SK-N-SH (cell line): Measurements from ENCODE around the gene LMF1. TPM values are rescaled to one million over a fixed set of nuclear protein-coding genes. Genes with fewer than 3 reads are reported as not detected.

Source experiments
- CTCF ChIA-PET: fragments of 300-600, 350-600 bp; formaldehyde crosslinking; extraction: SDS; loops from one replicate; lab custom pipeline; 2021; lab: Yijun Ruan, JAX
- POLR2A ChIA-PET: fragments of 350-600 bp; sonication (Branson Sonifier 250); formaldehyde crosslinking; extraction: SDS; loops from one replicate; lab custom pipeline; 2020; ENCODE audit warnings: antibody characterized with exemption, inconsistent platforms; lab: Yijun Ruan, JAX
- DNase-seq: peaks from one replicate; pipeline ENCODE4 v3.0.0; 2012
- H2AFZ ChIP-seq: fragments of 200-600 bp; sonication (generic); 2 replicates; pipeline ENCODE4 v1.8.1; 2016; ENCODE audit warnings: antibody characterized with exemption, mild to moderate bottlenecking, low read depth
- H3F3A ChIP-seq: fragments of 200-600 bp; sonication (generic); replicated peaks from 2 replicates; pipeline ENCODE3; 2016; ENCODE audit warnings: antibody characterized with exemption, mild to moderate bottlenecking; ENCODE audit not compliant: insufficient read depth
- H3K27ac ChIP-seq, 2 experiments: fragments of 200-500 bp in 1 of 2; fragments of 200-600 bp in 1 of 2; sonication (Bioruptor generic) in 1 of 2; sonication (generic), shearing (Covaris generic) in 1 of 2; 2 replicates each; pipeline versions ENCODE4 v1.5.1 to v1.6.1; 2014 to 2016; ENCODE audit warnings: low read depth in 2 of 2, inconsistent platforms in 1 of 2, low read length in 1 of 2, mild to moderate bottlenecking in 1 of 2, mixed read lengths in 1 of 2
- H3K27me3 ChIP-seq: fragments of 200-600 bp; sonication (generic), shearing (Covaris generic); 2 replicates; pipeline ENCODE4 v1.6.1; 2016; ENCODE audit warnings: mixed run types; ENCODE audit not compliant: insufficient read depth
- H3K36me3 ChIP-seq, 2 experiments: fragments of 200-500 bp in 1 of 2; fragments of 200-600 bp in 1 of 2; sonication (Bioruptor generic) in 1 of 2; sonication (generic) in 1 of 2; replicated peaks in 1 of 2; 2 replicates each; pipeline versions ENCODE3 to v1.5.1; 2014 to 2016; ENCODE audit warnings: low read length in 1 of 2, mild to moderate bottlenecking in 1 of 2; ENCODE audit not compliant: insufficient read depth in 2 of 2, control insufficient read depth in 1 of 2
- H3K4me1 ChIP-seq, 2 experiments: fragments of 200-500 bp in 1 of 2; fragments of 200-600 bp in 1 of 2; sonication (Bioruptor generic) in 1 of 2; sonication (generic), shearing (Covaris generic) in 1 of 2; 2 replicates each; pipeline versions ENCODE4 v1.5.1 to v1.6.1; 2014 to 2016; ENCODE audit warnings: low read depth in 1 of 2, low read length in 1 of 2, mixed run types in 1 of 2; ENCODE audit not compliant: insufficient read depth in 2 of 2, control insufficient read depth in 1 of 2
- H3K4me2 ChIP-seq: fragments of 200-600 bp; sonication (generic), shearing (Covaris generic); 2 replicates; pipeline ENCODE4 v1.6.1; 2017; ENCODE audit warnings: mixed run types
- H3K4me3 ChIP-seq, 2 experiments: fragments of 200-500 bp in 1 of 2; fragments of 200-600 bp in 1 of 2; sonication (Bioruptor generic) in 1 of 2; sonication (generic), shearing (Covaris generic) in 1 of 2; 2 replicates each; pipeline versions ENCODE4 v1.5.1 to v1.8.1; 2014 to 2016; ENCODE audit warnings: low read depth in 2 of 2, inconsistent platforms in 1 of 2, low read length in 1 of 2, mild to moderate bottlenecking in 1 of 2, mixed read lengths in 1 of 2, moderate library complexity in 1 of 2
- H3K79me2 ChIP-seq: fragments of 200-600 bp; sonication (generic); 2 replicates; pipeline ENCODE4 v1.8.1; 2017; ENCODE audit warnings: mild to moderate bottlenecking; ENCODE audit not compliant: insufficient read depth
- H3K9ac ChIP-seq: fragments of 200-600 bp; sonication (generic); 2 replicates; pipeline ENCODE4 v1.6.1; 2017; ENCODE audit warnings: mixed run types
- H3K9me2 ChIP-seq: fragments of 200-600 bp; sonication (generic); 2 replicates; pipeline ENCODE4 v1.6.1; 2017; ENCODE audit warnings: mixed run types
- H3K9me3 ChIP-seq: fragments of 200-600 bp; sonication (generic); 2 replicates; pipeline ENCODE4 v1.6.1; 2017; ENCODE audit warnings: mixed run types, mild to moderate bottlenecking, moderate library complexity
- H4K20me1 ChIP-seq: fragments of 200-600 bp; sonication (generic); 2 replicates; pipeline ENCODE4 v1.6.1; 2017; ENCODE audit warnings: mild to moderate bottlenecking, mixed run types; ENCODE audit not compliant: insufficient read depth
- ELF1 ChIP-seq: IDR thresholded peaks from 2 replicates; pipeline ENCODE4 v1.4.0; 2012
- EP300 ChIP-seq, 2 experiments: IDR thresholded peaks; 2 replicates each; pipeline versions ENCODE4 v1.4.0 to v1.6.1; 2012; ENCODE audit warnings: borderline replicate concordance in 1 of 2, low read depth in 1 of 2, low read length in 1 of 2
- EZH2phosphoT487 ChIP-seq: fragments of 200-600 bp; sonication (generic); IDR thresholded peaks from 2 replicates; pipeline ENCODE4 v1.6.1; 2017; ENCODE audit warnings: low read depth, mixed run types, mild to moderate bottlenecking, antibody characterized with exemption, moderate library complexity, borderline replicate concordance
- FOXM1 ChIP-seq: IDR thresholded peaks from 2 replicates; pipeline ENCODE4 v1.4.0; 2012; ENCODE audit warnings: low read depth, mild to moderate bottlenecking
- IRF3 ChIP-seq: fragments of 150-350 bp; IDR thresholded peaks from 2 replicates; pipeline ENCODE4 v1.6.1; 2016; ENCODE audit warnings: mild to moderate bottlenecking, low read depth, low read length
- MAX ChIP-seq: IDR thresholded peaks from 2 replicates; pipeline ENCODE4 v1.4.0; 2012; ENCODE audit warnings: low read depth
- MEF2A ChIP-seq: IDR thresholded peaks from 2 replicates; pipeline ENCODE4 v1.4.0; 2012; ENCODE audit warnings: low read depth, borderline replicate concordance
- NRF1 ChIP-seq: IDR thresholded peaks from 2 replicates; pipeline ENCODE4 v1.6.1; 2012; ENCODE audit warnings: low read depth, mild to moderate bottlenecking, low read length
- PBX3 ChIP-seq: IDR thresholded peaks from 2 replicates; pipeline ENCODE4; 2012
- RAD21 ChIP-seq: IDR thresholded peaks from 2 replicates; pipeline ENCODE4 v1.6.1; 2012; ENCODE audit warnings: mild to moderate bottlenecking, low read length
- RCOR1 ChIP-seq: fragments of 150-350 bp; IDR thresholded peaks from 2 replicates; pipeline ENCODE4 v1.6.1; 2017; ENCODE audit warnings: antibody characterized with exemption, low read length
- RFX5 ChIP-seq: IDR thresholded peaks from 2 replicates; pipeline ENCODE4 v1.6.1; 2012; ENCODE audit warnings: mild to moderate bottlenecking, improper control_type of control experiment, low read length
- SIN3A ChIP-seq: IDR thresholded peaks from 2 replicates; pipeline ENCODE4 v1.6.1; 2012; ENCODE audit warnings: low read depth, mild to moderate bottlenecking, low read length, moderate library complexity, borderline replicate concordance
- SMC3 ChIP-seq: IDR thresholded peaks from 2 replicates; pipeline ENCODE4 v1.6.1; 2012; ENCODE audit warnings: low read depth, low read length, improper control_type of control experiment
- WGBS: methylation state at CpG from one replicate; pipeline ENCODE4 v1.1.6; 2017; ENCODE audit warnings: low lambda C conversion rate; 5-methylcytosine and 5-hydroxymethylcytosine counted together
- polyA plus RNA-seq, 3 experiments: library from polyadenylated mRNA; depleted of rRNA; stranded (reverse); fragments of >200 nt; gene quantifications; 2 replicates each; pipeline ENCODE4 v1.2.3, GENCODE V29; 2012
- TF ChIP-seq, protein P1 (sequence below): IDR thresholded peaks from 2 replicates; pipeline ENCODE4 v1.6.1; 2012; ENCODE audit warnings: mild to moderate bottlenecking, low read depth, low read length, moderate library complexity
- TF ChIP-seq, protein P2 (sequence below): fragments of 200-600 bp; sonication (generic); IDR thresholded peaks from 2 replicates; pipeline ENCODE4 v1.6.1; 2017; ENCODE audit warnings: antibody characterized with exemption, mild to moderate bottlenecking, moderate library complexity

The LMF1 gene
- polyA plus RNA-seq, 1 of the 3 experiments (the other 2 are of a cell fraction) = 5.7 TPM

- no peaks in the 10 kb centered on the region for H3K79me2 ChIP-seq
- no peaks in the 10 kb centered on the region for H3K9me2 ChIP-seq
- peaks cover 2% of the 10 kb centered on the region for H3F3A ChIP-seq
- peaks cover 0 to 4% of the 10 kb centered on the region in 2 experiments; a peak in 1 of 4 replicates for H3K4me1 ChIP-seq
- no peak overlapping the region for H3K9ac ChIP-seq
- 83% methylated on average over 20 of the region's 24 CpGs for WGBS
- no peaks in the 10 kb centered on the region for H3K36me3 ChIP-seq
- H2AFZ ChIP-seq = no peak overlapping the region
- no peaks in the 10 kb centered on the region for H3K27me3 ChIP-seq
- DNase-seq = no peak
- no peak overlapping the region for H3K4me3 ChIP-seq
- no peaks in the 10 kb centered on the region for H4K20me1 ChIP-seq
- no peaks in the 10 kb centered on the region for H3K9me3 ChIP-seq
- H3K4me2 ChIP-seq = no peak overlapping the region
- ChIA-PET CTCF (interaction anchor here (0.7 kb wide), 1 partner anchor 1089 kb away, joined by 3 read pairs; the partner anchor contains the start of gene GFER), POLR2A (no interaction called here)
- TF ChIP-seq EZH2phosphoT487 (no peak), NRF1 (no peak), IRF3 (no peak), FOXM1 (no peak), RCOR1 (no peak), SIN3A (no peak), RFX5 (no peak), EP300 (IDR thresholded peaks at IDR 0.05; ENCODE audit: borderline replicate concordance in 1 of 2, low read depth in 1 of 2, low read length in 1 of 2) (no peak), SMC3 (no peak), MAX (no peak), ELF1 (no peak), MEF2A (no peak), RAD21 (no peak), PBX3 (no peak)
- H3K27ac ChIP-seq = no peak overlapping the region
These were observed 75.4 kb downstream of the LMF1 start for GRCh38 chr16:895371-895770.

DNA sequence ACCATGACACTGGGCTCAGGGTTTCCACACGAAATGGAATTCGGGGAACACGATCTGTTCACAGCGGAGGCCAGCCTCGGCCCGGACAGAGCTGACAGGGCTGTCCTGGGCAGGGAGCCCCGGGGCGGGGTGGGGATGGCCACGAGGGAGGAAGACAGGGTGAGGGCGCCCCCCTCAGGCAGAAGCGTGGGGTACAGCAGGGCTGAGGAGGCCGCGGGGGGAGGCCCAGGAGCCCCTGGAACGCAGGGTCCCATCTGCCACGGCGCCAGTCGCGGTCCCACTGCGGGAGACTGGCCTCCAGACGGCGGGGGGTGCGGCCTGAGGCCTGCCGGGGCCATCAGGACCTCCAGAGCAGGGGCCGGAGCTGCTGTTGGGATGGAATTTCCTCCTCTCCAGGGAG, 75.9 kb downstream of the LMF1 start:
- Histone ChIP-seq H3K9me2 (no peaks in the 10 kb centered on the region), H3K4me2 (no peak overlapping the region), H3K27me3 (no peaks in the 10 kb centered on the region), H3K79me2 (no peaks in the 10 kb centered on the region), H3K4me3 (no peak overlapping the region), H2AFZ (no peak overlapping the region), H3K27ac (no peak overlapping the region), H3F3A (peaks cover 2% of the 10 kb centered on the region), H3K36me3 (no peaks in the 10 kb centered on the region), H3K4me1 (peaks cover 0 to 4% of the 10 kb centered on the region in 2 experiments; a peak in 1 of 4 replicates), H3K9me3 (no peaks in the 10 kb centered on the region), H3K9ac (no peak overlapping the region), H4K20me1 (no peaks in the 10 kb centered on the region)
- DNase-seq = peak; percentile 59
- TF ChIP-seq ELF1 = no peak
- TF ChIP-seq SMC3 = no peak
- TF ChIP-seq, protein P1, sequence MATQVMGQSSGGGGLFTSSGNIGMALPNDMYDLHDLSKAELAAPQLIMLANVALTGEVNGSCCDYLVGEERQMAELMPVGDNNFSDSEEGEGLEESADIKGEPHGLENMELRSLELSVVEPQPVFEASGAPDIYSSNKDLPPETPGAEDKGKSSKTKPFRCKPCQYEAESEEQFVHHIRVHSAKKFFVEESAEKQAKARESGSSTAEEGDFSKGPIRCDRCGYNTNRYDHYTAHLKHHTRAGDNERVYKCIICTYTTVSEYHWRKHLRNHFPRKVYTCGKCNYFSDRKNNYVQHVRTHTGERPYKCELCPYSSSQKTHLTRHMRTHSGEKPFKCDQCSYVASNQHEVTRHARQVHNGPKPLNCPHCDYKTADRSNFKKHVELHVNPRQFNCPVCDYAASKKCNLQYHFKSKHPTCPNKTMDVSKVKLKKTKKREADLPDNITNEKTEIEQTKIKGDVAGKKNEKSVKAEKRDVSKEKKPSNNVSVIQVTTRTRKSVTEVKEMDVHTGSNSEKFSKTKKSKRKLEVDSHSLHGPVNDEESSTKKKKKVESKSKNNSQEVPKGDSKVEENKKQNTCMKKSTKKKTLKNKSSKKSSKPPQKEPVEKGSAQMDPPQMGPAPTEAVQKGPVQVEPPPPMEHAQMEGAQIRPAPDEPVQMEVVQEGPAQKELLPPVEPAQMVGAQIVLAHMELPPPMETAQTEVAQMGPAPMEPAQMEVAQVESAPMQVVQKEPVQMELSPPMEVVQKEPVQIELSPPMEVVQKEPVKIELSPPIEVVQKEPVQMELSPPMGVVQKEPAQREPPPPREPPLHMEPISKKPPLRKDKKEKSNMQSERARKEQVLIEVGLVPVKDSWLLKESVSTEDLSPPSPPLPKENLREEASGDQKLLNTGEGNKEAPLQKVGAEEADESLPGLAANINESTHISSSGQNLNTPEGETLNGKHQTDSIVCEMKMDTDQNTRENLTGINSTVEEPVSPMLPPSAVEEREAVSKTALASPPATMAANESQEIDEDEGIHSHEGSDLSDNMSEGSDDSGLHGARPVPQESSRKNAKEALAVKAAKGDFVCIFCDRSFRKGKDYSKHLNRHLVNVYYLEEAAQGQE = no peak
- TF ChIP-seq, protein P2, sequence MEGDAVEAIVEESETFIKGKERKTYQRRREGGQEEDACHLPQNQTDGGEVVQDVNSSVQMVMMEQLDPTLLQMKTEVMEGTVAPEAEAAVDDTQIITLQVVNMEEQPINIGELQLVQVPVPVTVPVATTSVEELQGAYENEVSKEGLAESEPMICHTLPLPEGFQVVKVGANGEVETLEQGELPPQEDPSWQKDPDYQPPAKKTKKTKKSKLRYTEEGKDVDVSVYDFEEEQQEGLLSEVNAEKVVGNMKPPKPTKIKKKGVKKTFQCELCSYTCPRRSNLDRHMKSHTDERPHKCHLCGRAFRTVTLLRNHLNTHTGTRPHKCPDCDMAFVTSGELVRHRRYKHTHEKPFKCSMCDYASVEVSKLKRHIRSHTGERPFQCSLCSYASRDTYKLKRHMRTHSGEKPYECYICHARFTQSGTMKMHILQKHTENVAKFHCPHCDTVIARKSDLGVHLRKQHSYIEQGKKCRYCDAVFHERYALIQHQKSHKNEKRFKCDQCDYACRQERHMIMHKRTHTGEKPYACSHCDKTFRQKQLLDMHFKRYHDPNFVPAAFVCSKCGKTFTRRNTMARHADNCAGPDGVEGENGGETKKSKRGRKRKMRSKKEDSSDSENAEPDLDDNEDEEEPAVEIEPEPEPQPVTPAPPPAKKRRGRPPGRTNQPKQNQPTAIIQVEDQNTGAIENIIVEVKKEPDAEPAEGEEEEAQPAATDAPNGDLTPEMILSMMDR = peak; percentile 36; the same call in 1 of the 2 replicates
- POLR2A ChIA-PET = no interaction called here
- WGBS = 80% methylated on average over 4 of the region's 24 CpGs
- CTCF ChIA-PET = interaction anchor here (0.7 kb wide), 1 partner anchor 1089 kb away, joined by 3 read pairs; the partner anchor contains the start of gene GFER
